Loucy (cell line): ENCODE data around the gene CHRNA5.
A peak's percentile ranks its signal among the peaks of the same experiment; 100 is the strongest.

ENCODE experiments used
- H2AFZ ChIP-seq: fragments of 200-600 bp; sonication (generic); 2 replicates; pipeline ENCODE4 v1.6.0; 2016; ENCODE audit warnings: antibody characterized with exemption, mild to moderate bottlenecking, low read length, moderate library complexity
- H3F3A ChIP-seq: fragments of 200-600 bp; 2 replicates; pipeline ENCODE4 v1.6.0; 2016; ENCODE audit warnings: antibody characterized with exemption, low read depth, mild to moderate bottlenecking
- H3K27me3 ChIP-seq: fragments of 200-600 bp; sonication (generic); 2 replicates; pipeline ENCODE4 v1.6.1; 2014; ENCODE audit warnings: low read length, mild to moderate bottlenecking; ENCODE audit not compliant: insufficient read depth, poor library complexity, severe bottlenecking
- H3K36me3 ChIP-seq: fragments of 200-600 bp; sonication (generic); 2 replicates; pipeline ENCODE4 v1.6.1; 2016; ENCODE audit warnings: low read length; ENCODE audit not compliant: insufficient read depth
- H3K4me1 ChIP-seq: fragments of 200-600 bp; sonication (generic); 2 replicates; pipeline ENCODE4 v1.5.1; 2014; ENCODE audit warnings: low read length, mild to moderate bottlenecking; ENCODE audit not compliant: insufficient read depth, poor library complexity, severe bottlenecking
- H3K4me2 ChIP-seq: fragments of 200-600 bp; sonication (generic); 2 replicates; pipeline ENCODE4 v1.6.0; 2014; ENCODE audit warnings: antibody characterized with exemption, low read length, low read depth, mild to moderate bottlenecking; ENCODE audit not compliant: poor library complexity, severe bottlenecking
- H3K4me3 ChIP-seq: fragments of 200-600 bp; sonication (generic); 2 replicates; pipeline ENCODE4 v1.5.1; 2014; ENCODE audit warnings: low read length, mild to moderate bottlenecking, mixed read lengths; ENCODE audit not compliant: poor library complexity, severe bottlenecking
- H3K79me2 ChIP-seq: fragments of 200-600 bp; sonication (generic); 2 replicates; pipeline ENCODE4 v1.6.1; 2014; ENCODE audit warnings: low read length; ENCODE audit not compliant: insufficient read depth
- H3K9ac ChIP-seq: fragments of 200-600 bp; sonication (generic); 2 replicates; pipeline ENCODE4 v1.6.0; 2014; ENCODE audit warnings: mild to moderate bottlenecking, low read depth, low read length, moderate library complexity; ENCODE audit not compliant: poor library complexity, severe bottlenecking
- H3K9me2 ChIP-seq: fragments of 200-600 bp; sonication (generic); replicated peaks from 2 replicates; pipeline ENCODE4 v1.6.1; 2016; ENCODE audit warnings: low read depth, low read length, mixed read lengths
- H3K9me3 ChIP-seq: fragments of 200-600 bp; sonication (generic); 2 replicates; pipeline ENCODE4 v1.6.1; 2014; ENCODE audit warnings: mild to moderate bottlenecking, antibody characterized with exemption, low read length, low read depth; ENCODE audit not compliant: insufficient read depth
- H4K20me1 ChIP-seq: fragments of 200-600 bp; sonication (generic); 2 replicates; pipeline ENCODE4 v1.6.0; 2014; ENCODE audit warnings: antibody characterized with exemption, low read length, mild to moderate bottlenecking; ENCODE audit not compliant: insufficient read depth, poor library complexity, severe bottlenecking
- EZH2phosphoT487 ChIP-seq: fragments of 200-600 bp; IDR thresholded peaks from 2 replicates; pipeline ENCODE4 v1.6.1; 2018; ENCODE audit warnings: antibody characterized with exemption, mild to moderate bottlenecking, moderate library complexity, borderline replicate concordance
- TF ChIP-seq, protein P1 (sequence below): fragments of 200-600 bp; sonication (generic); conservative IDR thresholded peaks from 2 replicates; pipeline ENCODE4 v1.5.1; 2014; ENCODE audit warnings: mild to moderate bottlenecking, antibody characterized with exemption, low read length

The CHRNA5 gene

DNA sequence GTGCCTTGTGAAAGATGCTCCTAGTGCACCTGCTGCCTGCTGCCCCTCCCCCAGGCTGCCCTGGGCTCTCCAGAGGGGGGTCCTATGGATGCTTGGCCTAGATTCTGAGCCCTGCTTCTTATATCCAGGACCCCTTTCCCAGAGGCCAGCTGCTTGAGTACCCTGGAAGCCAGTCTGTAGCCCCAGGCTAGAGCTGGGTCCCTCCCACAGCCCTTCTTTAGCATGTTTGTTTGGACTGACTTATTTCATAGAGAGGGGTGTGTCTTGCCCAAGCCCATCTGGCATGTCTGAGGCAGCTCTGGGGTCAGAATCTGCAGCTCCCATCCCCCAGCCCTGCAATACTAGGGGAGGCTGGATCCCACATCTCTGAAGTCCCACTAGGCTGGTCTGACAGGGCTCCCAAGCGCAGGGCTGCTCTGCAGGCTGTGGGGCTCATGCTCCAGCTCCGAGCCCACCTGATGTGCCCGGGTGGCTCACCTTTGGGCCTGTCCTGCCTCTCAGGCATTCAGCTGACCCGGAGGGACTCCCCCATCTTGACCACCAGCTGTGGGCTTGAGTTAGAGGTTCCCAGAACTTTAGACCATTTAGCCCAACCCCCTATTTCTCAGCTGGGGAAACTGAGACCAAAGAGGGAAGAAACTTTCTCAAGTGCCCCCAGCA, 72.6 kb downstream of the CHRNA5 start:
- Histone ChIP-seq H3K9me3 (no peaks in the 10 kb centered on the region), H3K4me2 (no peak overlapping the region)

DNA sequence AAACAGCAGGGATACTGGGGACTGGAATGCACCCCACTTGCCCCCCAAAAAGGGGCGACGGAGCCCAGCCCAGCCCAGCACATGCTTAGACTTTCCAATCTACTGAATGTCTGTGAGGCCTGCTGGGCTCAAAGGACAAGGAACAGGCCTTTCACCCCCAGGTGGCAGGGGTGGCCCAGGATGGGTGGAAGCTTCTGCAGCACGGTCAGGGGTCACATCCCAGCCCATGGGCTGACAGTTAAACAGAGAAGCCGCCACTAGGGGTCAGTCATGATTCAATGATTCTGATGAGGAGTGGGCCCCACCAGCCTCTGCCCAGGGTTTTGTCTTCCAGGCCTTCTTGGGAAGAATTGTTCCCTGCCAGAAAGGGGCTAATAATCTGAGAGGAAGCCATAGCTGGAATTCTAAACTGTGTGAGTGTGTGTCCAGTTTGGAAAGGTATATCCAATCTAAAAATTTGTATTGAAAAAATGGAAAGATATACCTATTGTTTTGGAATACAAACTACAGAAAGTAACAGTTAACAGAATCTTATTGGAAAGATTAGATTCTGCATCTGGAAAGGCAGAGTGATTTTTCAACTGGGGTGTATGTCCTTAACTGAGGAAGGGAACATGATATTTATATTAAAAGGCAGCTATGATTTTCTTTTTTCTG, 73.5 kb downstream of the CHRNA5 start:
- H3K4me1 ChIP-seq = no peaks in the 10 kb centered on the region
- no peaks in the 10 kb centered on the region for H4K20me1 ChIP-seq
- H3K9me2 ChIP-seq = no peaks in the 10 kb centered on the region
- no peaks in the 10 kb centered on the region for H3K36me3 ChIP-seq
- H3F3A ChIP-seq = no peaks in the 10 kb centered on the region
- H3K9ac ChIP-seq = no peak overlapping the region
- no peaks in the 10 kb centered on the region for H3K79me2 ChIP-seq
- no peak overlapping the region for H3K4me2 ChIP-seq
- H2AFZ ChIP-seq = peak overlapping the region; percentile 32; the same call in 1 of the 2 replicates
- H3K9me3 ChIP-seq = no peaks in the 10 kb centered on the region
- TF ChIP-seq, protein P1, sequence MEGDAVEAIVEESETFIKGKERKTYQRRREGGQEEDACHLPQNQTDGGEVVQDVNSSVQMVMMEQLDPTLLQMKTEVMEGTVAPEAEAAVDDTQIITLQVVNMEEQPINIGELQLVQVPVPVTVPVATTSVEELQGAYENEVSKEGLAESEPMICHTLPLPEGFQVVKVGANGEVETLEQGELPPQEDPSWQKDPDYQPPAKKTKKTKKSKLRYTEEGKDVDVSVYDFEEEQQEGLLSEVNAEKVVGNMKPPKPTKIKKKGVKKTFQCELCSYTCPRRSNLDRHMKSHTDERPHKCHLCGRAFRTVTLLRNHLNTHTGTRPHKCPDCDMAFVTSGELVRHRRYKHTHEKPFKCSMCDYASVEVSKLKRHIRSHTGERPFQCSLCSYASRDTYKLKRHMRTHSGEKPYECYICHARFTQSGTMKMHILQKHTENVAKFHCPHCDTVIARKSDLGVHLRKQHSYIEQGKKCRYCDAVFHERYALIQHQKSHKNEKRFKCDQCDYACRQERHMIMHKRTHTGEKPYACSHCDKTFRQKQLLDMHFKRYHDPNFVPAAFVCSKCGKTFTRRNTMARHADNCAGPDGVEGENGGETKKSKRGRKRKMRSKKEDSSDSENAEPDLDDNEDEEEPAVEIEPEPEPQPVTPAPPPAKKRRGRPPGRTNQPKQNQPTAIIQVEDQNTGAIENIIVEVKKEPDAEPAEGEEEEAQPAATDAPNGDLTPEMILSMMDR = peak; percentile 82
- TF ChIP-seq EZH2phosphoT487 = no peak
- no peaks in the 10 kb centered on the region for H3K27me3 ChIP-seq
- no peak overlapping the region for H3K4me3 ChIP-seq

More for the DNA sequence above, 72.6 kb downstream of the CHRNA5 start:
- Histone ChIP-seq H3K9ac (no peak overlapping the region), H2AFZ (no peak overlapping the region), H3K9me2 (no peaks in the 10 kb centered on the region), H3K27me3 (no peaks in the 10 kb centered on the region), H3K4me1 (no peaks in the 10 kb centered on the region), H3F3A (no peaks in the 10 kb centered on the region), H3K4me3 (no peak overlapping the region), H3K79me2 (no peaks in the 10 kb centered on the region), H4K20me1 (no peaks in the 10 kb centered on the region), H3K36me3 (no peaks in the 10 kb centered on the region)
- TF ChIP-seq, protein P1 = no peak
- no peak for TF ChIP-seq EZH2phosphoT487

DNA sequence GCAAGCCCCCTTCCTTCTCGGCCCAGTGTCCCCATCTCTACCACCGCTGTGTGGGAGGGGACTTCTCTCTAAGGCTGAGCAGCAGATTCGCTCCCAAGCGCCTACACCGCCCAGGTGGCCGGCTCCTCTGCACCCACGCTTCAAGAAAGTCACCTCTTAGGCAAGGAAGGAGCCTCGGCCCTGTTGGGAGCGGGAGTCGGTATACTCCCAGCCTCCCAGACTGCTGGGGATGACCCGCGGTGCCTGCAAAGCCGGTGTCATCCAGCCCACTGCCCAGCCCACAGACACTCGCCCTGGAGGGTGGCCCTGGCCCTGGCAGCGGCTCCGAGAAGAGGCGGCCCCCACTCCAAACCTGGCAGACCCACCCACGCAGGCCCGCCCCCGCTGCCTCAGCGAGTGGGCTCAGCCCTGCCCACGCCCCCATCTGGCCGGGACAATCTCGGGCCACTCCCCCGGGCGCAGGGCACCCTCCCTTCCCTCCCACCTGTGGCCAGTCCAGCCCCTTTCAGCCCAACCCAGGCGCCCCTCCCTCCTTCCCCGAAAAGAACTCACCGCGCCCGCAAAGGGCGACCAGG, 75.3 kb downstream of the CHRNA5 start:
- Histone ChIP-seq H3K4me2 (no peak overlapping the region), H4K20me1 (no peaks in the 10 kb centered on the region)
- TF ChIP-seq, protein P1 = no peak

More for the DNA sequence above, 75.3 kb downstream of the CHRNA5 start:
- H3K4me1 ChIP-seq = no peaks in the 10 kb centered on the region
- H3K27me3 ChIP-seq = no peaks in the 10 kb centered on the region
- no peaks in the 10 kb centered on the region for H3K79me2 ChIP-seq
- no peaks in the 10 kb centered on the region for H3K9me2 ChIP-seq
- H3K4me3 ChIP-seq = no peak overlapping the region
- no peak overlapping the region for H3K9ac ChIP-seq
- H3F3A ChIP-seq = no peaks in the 10 kb centered on the region
- no peaks in the 10 kb centered on the region for H3K9me3 ChIP-seq
- H3K36me3 ChIP-seq = no peaks in the 10 kb centered on the region
- no peak overlapping the region for H2AFZ ChIP-seq
